K562 treated with DMSO at 1 percent for 12 hours (cell line): ENCODE data around the gene MRAP2. TPM values are rescaled to one million over a fixed set of nuclear protein-coding genes. Genes with fewer than 3 reads are reported as not detected.

Source experiments
- total RNA-seq: library from RNA; unstranded; fragments of 300-600 nt; gene quantifications from 2 replicates; pipeline ENCODE4 v1.2.3, GENCODE V29; 2022; ENCODE audit not compliant: insufficient read depth

Gene MRAP2
- 4.8 and 9.7 TPM in 2 replicates for total RNA-seq

DNA sequence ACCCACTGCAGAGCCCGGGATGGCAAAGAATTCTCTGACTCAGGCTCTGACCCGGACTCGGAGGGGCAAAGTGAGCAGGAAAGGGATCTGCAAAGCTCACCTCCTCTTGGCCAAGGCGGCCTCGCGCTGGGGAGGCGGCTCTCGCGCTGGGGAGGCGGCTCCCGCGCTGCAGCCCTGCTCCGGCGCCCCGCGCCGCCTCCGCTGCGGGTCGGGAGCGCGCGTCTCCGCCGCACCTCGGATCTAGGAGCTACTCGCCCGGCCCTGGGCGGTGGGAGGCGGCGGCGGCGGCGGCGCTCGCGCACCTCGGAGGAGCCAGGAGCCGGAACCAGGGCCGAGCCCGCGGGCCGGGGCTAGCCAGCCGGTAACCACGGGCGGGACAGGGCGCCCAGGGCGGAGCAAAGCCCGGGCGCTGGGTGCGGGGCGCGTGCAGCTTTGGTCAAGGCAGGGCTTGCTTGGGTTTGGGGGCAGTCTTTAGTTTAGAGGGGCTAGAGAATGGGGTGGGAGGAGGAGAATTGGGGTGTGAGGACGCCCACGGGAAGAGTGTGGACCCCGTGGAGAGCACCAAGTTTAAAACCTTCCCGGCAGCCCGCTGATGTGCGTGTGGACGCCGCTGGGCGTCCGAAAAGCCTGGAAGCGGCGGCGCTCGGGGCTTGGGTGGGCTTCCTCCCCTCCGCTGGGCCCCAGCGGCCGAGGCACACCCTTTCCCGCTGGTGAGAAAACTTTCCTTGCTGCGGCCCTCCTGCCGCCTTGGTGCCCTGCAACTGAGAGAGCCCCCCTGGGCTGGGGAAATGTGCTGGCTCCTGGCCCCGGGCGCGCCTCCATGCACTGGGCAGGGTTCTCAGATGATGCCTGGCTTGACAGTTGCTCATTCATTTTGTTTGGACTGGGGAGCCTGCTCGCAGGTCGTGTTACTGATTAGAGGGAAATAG is at the start of gene MRAP2:
MRAP2 (plus strand) TSS at position 250 of the 929 bp plus-strand sequence. CDS start 21,547 bp downstream, outside the sequence.

Other genes with a start within 250 kb of the MRAP2 start
- gene RIPPLY2, start 180.4 kb upstream of the MRAP2 start, total RNA-seq, result not detected in 2 replicates
- gene CYB5R4, start 174.1 kb upstream of the MRAP2 start, total RNA-seq, result 6.6 and 7.6 TPM in 2 replicates
- gene CEP162, start 193.9 kb downstream of the MRAP2 start, total RNA-seq, result 2.0 and 5.0 TPM in 2 replicates